ENCODE data around the gene ERCC1. TPM values are rescaled to one million over a fixed set of nuclear protein-coding genes. Genes with fewer than 3 reads are reported as not detected.

The ERCC1 gene
- total RNA-seq, 1 donor: 96.3 TPM

- H3K9me3 ChIP-seq (ENCODE audit: low read depth, low read length): no peaks in the 10 kb centered on the region
- peaks cover 14% of the 10 kb centered on the region for H3K4me1 ChIP-seq (ENCODE audit: insufficient read depth, low read length)
- H3K27me3 ChIP-seq (ENCODE audit: insufficient read depth, low read length): no peaks in the 10 kb centered on the region
- peak overlapping the region; percentile 72 for H3K4me2 ChIP-seq (ENCODE audit: insufficient read depth, low read length)
- H3K27ac ChIP-seq (ENCODE audit: low read depth, low read length): peak overlapping the region; percentile 12
- peak overlapping the region; percentile 82 for H2AFZ ChIP-seq (ENCODE audit: low read length)
- DNase-seq (ENCODE audit: insufficient read length, low spot score, missing footprints): peak; percentile 82
- H4K20me1 ChIP-seq (ENCODE audit: insufficient read depth, low read length): no peaks in the 10 kb centered on the region
- peak overlapping the region; percentile 61 for H3K4me3 ChIP-seq (ENCODE audit: insufficient read depth, low read length)
- H3K79me2 ChIP-seq (ENCODE audit: insufficient read depth, low read length): no peaks in the 10 kb centered on the region
- no peak for TF ChIP-seq CTCF (IDR thresholded peaks at IDR 0.05; ENCODE audit: extremely low read depth, low read depth, low read length)
- no peaks in the 10 kb centered on the region for H3K36me3 ChIP-seq (ENCODE audit: insufficient read depth, low read length)
Measured at GRCh38 chr19:45385392-45386221, 38.1 kb downstream of the ERCC1 start.

GRCh38 chr19:45382426-45382825 is 41.3 kb downstream of the ERCC1 start:
- H3K4me1 ChIP-seq (ENCODE audit: insufficient read depth, low read length): peaks cover 26% of the 10 kb centered on the region
- no peak for TF ChIP-seq CTCF (IDR thresholded peaks at IDR 0.05; ENCODE audit: extremely low read depth, low read depth, low read length)
- H3K9me3 ChIP-seq (ENCODE audit: low read depth, low read length): no peaks in the 10 kb centered on the region
- peak; percentile 29 for DNase-seq (ENCODE audit: insufficient read length, low spot score, missing footprints)
- no peaks in the 10 kb centered on the region for H4K20me1 ChIP-seq (ENCODE audit: insufficient read depth, low read length)
- H3K4me3 ChIP-seq (ENCODE audit: insufficient read depth, low read length): no peak overlapping the region
- no peaks in the 10 kb centered on the region for H3K36me3 ChIP-seq (ENCODE audit: insufficient read depth, low read length)
- no peak overlapping the region for H3K4me2 ChIP-seq (ENCODE audit: insufficient read depth, low read length)
- H3K27ac ChIP-seq (ENCODE audit: low read depth, low read length): no peak overlapping the region
- H3K79me2 ChIP-seq (ENCODE audit: insufficient read depth, low read length): no peaks in the 10 kb centered on the region
- no peak overlapping the region for H2AFZ ChIP-seq (ENCODE audit: low read length)
- no peaks in the 10 kb centered on the region for H3K27me3 ChIP-seq (ENCODE audit: insufficient read depth, low read length)

- Histone ChIP-seq H3K9me3 (ENCODE audit: low read depth, low read length) (no peaks in the 10 kb centered on the region), H3K4me2 (ENCODE audit: insufficient read depth, low read length) (no peak overlapping the region), H3K27ac (ENCODE audit: low read depth, low read length) (peak overlapping the region; percentile 56), H3K27me3 (ENCODE audit: insufficient read depth, low read length) (no peaks in the 10 kb centered on the region), H3K4me3 (ENCODE audit: insufficient read depth, low read length) (no peak overlapping the region), H2AFZ (ENCODE audit: low read length) (peak overlapping the region; percentile 23), H3K79me2 (ENCODE audit: insufficient read depth, low read length) (no peaks in the 10 kb centered on the region), H3K36me3 (ENCODE audit: insufficient read depth, low read length) (no peaks in the 10 kb centered on the region), H4K20me1 (ENCODE audit: insufficient read depth, low read length) (no peaks in the 10 kb centered on the region), H3K4me1 (ENCODE audit: insufficient read depth, low read length) (peaks cover 17% of the 10 kb centered on the region)
- no peak for TF ChIP-seq CTCF (IDR thresholded peaks at IDR 0.05; ENCODE audit: extremely low read depth, low read depth, low read length)
- peak; percentile 74 for DNase-seq (ENCODE audit: insufficient read length, low spot score, missing footprints)
Measured at GRCh38 chr19:45380107-45380506, 43.6 kb downstream of the ERCC1 start.

- H3K36me3 ChIP-seq (ENCODE audit: insufficient read depth, low read length): no peaks in the 10 kb centered on the region
- no peaks in the 10 kb centered on the region for H4K20me1 ChIP-seq (ENCODE audit: insufficient read depth, low read length)
- H3K4me2 ChIP-seq (ENCODE audit: insufficient read depth, low read length): peak overlapping the region; percentile 60
- H2AFZ ChIP-seq (ENCODE audit: low read length): no peak overlapping the region
- H3K27ac ChIP-seq (ENCODE audit: low read depth, low read length): peak overlapping the region; percentile 91
- no peak for TF ChIP-seq CTCF (IDR thresholded peaks at IDR 0.05; ENCODE audit: extremely low read depth, low read depth, low read length)
- H3K4me3 ChIP-seq (ENCODE audit: insufficient read depth, low read length): no peak overlapping the region
- no peaks in the 10 kb centered on the region for H3K79me2 ChIP-seq (ENCODE audit: insufficient read depth, low read length)
- peaks cover 16% of the 10 kb centered on the region for H3K4me1 ChIP-seq (ENCODE audit: insufficient read depth, low read length)
- no peaks in the 10 kb centered on the region for H3K9me3 ChIP-seq (ENCODE audit: low read depth, low read length)
- DNase-seq (ENCODE audit: insufficient read length, low spot score, missing footprints): peak; percentile 83
- H3K27me3 ChIP-seq (ENCODE audit: insufficient read depth, low read length): no peaks in the 10 kb centered on the region
Measured at GRCh38 chr19:45376045-45376724, 47.5 kb downstream of the ERCC1 start.
